Measurements from ENCODE around the gene RAB28. TPM values are rescaled to one million over a fixed set of nuclear protein-coding genes. Genes with fewer than 3 reads are reported as not detected.
A peak's percentile ranks its signal among the peaks of the same experiment; 100 is the strongest.

Gene RAB28
- total and polyA plus RNA-seq, 4 donors: 23.7 to 34.7 (median 33.0) TPM

DNA sequence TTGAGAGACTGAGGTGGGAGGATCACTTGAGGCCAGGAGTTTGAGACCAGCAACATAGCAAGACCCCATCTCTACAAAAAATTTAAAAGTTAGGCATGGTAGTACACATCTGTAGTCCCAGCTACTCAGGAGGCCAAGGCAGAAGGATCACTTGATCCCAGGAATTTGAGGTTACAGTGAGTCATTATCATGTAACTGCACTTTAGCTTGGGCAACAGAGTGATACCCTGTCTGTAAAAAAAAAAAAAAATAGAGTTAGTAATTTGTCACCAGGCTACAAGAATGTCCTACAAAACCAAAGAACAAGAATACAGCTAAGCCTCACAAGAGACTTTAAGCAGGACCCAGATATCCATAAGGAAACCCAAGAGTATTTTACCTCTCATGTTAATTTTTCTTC, 27.0 kb upstream of the RAB28 start:
- Histone ChIP-seq H3K4me3 (ENCODE audit: low read depth, low read length) (no peak overlapping the region), H3K36me3 (ENCODE audit: control insufficient read depth, insufficient read depth, low read length) (no peaks in the 10 kb centered on the region), H3K27ac (ENCODE audit: low read depth, low read length) (no peak overlapping the region), H3K27me3 (ENCODE audit: control insufficient read depth, insufficient read depth, low read length) (peaks cover 9% of the 10 kb centered on the region), H3K9me3 (ENCODE audit: control insufficient read depth, insufficient read depth, low read length) (no peaks in the 10 kb centered on the region), H3K4me1 (ENCODE audit: control insufficient read depth, insufficient read depth, low read length) (no peaks in the 10 kb centered on the region)
- DNase-seq (ENCODE audit: low read depth in 4 of 6, low spot score in 6 of 6): no peak

- H3K9me3 ChIP-seq (ENCODE audit: control insufficient read depth, insufficient read depth, low read length): no peaks in the 10 kb centered on the region
- no CpG with 5 or more reads among the region's 1 CpG for WGBS (ENCODE audit: insufficient coverage)
- DNase-seq (ENCODE audit: low read depth in 4 of 6, low spot score in 6 of 6): no peak
These were observed 25.3 kb upstream of the RAB28 start for GRCh38 chr4:13509442-13509841.

DNA sequence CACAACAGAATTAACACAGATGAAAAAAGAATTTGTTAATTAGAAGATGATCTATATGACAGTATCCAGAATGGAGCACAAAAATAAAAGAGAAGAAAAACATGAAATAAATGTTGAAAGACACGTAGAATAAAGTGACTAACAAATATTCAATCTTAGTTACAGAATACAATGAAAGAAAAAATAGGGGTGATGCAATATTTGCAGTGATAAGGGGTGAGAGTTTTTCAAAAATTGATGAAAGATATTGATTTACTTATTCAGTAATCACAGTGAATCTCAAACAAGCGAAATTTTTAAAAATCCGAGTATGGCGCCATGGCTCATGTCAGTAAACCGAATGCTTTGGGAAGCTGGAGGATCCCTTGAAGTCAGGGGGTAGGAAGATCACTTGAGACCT, 20.2 kb upstream of the RAB28 start:
- Histone ChIP-seq H3K9me3 (ENCODE audit: control insufficient read depth, insufficient read depth, low read length) (no peaks in the 10 kb centered on the region), H3K27ac (ENCODE audit: low read depth, low read length) (no peak overlapping the region), H3K4me3 (ENCODE audit: low read depth, low read length) (no peak overlapping the region), H3K27me3 (ENCODE audit: control insufficient read depth, insufficient read depth, low read length) (no peaks in the 10 kb centered on the region), H3K36me3 (ENCODE audit: control insufficient read depth, insufficient read depth, low read length) (no peaks in the 10 kb centered on the region), H3K4me1 (ENCODE audit: control insufficient read depth, insufficient read depth, low read length) (no peaks in the 10 kb centered on the region)
- no peak for DNase-seq (ENCODE audit: low read depth in 4 of 6, low spot score in 6 of 6)
- WGBS (ENCODE audit: insufficient coverage): no CpG with 5 or more reads among the region's 5 CpGs

More at GRCh38 chr4:13509442-13509841, 25.3 kb upstream of the RAB28 start:
- Histone ChIP-seq H3K4me1 (ENCODE audit: control insufficient read depth, insufficient read depth, low read length) (no peaks in the 10 kb centered on the region), H3K4me3 (ENCODE audit: low read depth, low read length) (no peak overlapping the region), H3K36me3 (ENCODE audit: control insufficient read depth, insufficient read depth, low read length) (no peaks in the 10 kb centered on the region), H3K27me3 (ENCODE audit: control insufficient read depth, insufficient read depth, low read length) (peaks cover 5% of the 10 kb centered on the region), H3K27ac (ENCODE audit: low read depth, low read length) (no peak overlapping the region)

- no CpG with 5 or more reads among the region's 1 CpG for WGBS (ENCODE audit: insufficient coverage)
- Histone ChIP-seq H3K4me1 (ENCODE audit: control insufficient read depth, insufficient read depth, low read length) (no peaks in the 10 kb centered on the region), H3K36me3 (ENCODE audit: control insufficient read depth, insufficient read depth, low read length) (no peaks in the 10 kb centered on the region), H3K27me3 (ENCODE audit: control insufficient read depth, insufficient read depth, low read length) (no peaks in the 10 kb centered on the region), H3K27ac (ENCODE audit: low read depth, low read length) (no peak overlapping the region), H3K4me3 (ENCODE audit: low read depth, low read length) (no peak overlapping the region), H3K9me3 (ENCODE audit: control insufficient read depth, insufficient read depth, low read length) (peaks cover 3% of the 10 kb centered on the region)
- DNase-seq (ENCODE audit: low read depth in 4 of 6, low spot score in 6 of 6): no peak
These were observed 14.3 kb upstream of the RAB28 start for GRCh38 chr4:13498469-13498868.

DNA sequence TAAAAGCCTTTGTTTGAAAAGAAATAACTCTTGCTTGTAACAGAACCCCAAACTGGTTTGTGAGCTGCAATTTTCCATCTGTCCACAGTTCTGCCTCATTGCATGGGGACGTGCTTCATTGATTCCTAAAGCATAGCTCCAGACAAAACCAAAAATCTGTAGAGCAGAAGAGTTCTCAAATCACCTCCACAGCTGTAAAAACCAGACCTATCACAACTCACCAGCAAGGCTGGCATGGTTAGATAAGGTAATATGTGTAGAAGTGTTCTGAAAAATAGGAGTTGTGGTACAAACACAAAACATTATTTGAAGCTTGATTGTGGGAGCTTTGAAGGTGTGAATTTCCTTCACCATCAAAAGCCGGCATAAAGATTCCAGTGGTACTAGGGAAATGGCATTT, 12.5 kb upstream of the RAB28 start:
- Histone ChIP-seq H3K9me3 (ENCODE audit: control insufficient read depth, insufficient read depth, low read length) (peaks cover 3% of the 10 kb centered on the region), H3K36me3 (ENCODE audit: control insufficient read depth, insufficient read depth, low read length) (no peaks in the 10 kb centered on the region), H3K27ac (ENCODE audit: low read depth, low read length) (no peak overlapping the region), H3K27me3 (ENCODE audit: control insufficient read depth, insufficient read depth, low read length) (no peaks in the 10 kb centered on the region), H3K4me3 (ENCODE audit: low read depth, low read length) (no peak overlapping the region), H3K4me1 (ENCODE audit: control insufficient read depth, insufficient read depth, low read length) (no peaks in the 10 kb centered on the region)
- WGBS (ENCODE audit: insufficient coverage): 40% methylated on average over 2 of the region's 2 CpGs
- DNase-seq (ENCODE audit: low read depth in 4 of 6, low spot score in 6 of 6): peak in 1 of 6 donors; percentile 63

DNA sequence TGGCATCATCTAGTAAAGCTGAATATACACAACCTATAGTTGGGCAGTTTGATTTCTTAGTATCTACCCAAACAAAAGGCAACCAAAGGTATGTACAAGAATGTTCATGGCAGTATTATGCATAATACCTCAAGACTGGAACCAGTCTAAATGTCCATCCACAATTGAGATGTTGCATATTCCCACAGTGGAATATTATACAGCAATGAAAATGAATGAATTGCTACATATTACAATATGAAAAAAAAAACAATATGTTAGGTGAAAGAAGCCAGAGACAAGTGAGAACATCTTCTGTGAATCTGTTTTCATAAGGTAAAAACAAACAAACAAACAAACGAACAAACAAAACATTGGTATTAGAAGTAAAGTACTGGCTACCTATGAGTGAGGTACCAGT, 11.6 kb upstream of the RAB28 start:
- no CpG with 5 or more reads among the region's 1 CpG for WGBS (ENCODE audit: insufficient coverage)
- H3K27ac ChIP-seq (ENCODE audit: low read depth, low read length): no peak overlapping the region
- no peaks in the 10 kb centered on the region for H3K27me3 ChIP-seq (ENCODE audit: control insufficient read depth, insufficient read depth, low read length)
- no peak overlapping the region for H3K4me3 ChIP-seq (ENCODE audit: low read depth, low read length)
- no peak for DNase-seq (ENCODE audit: low read depth in 4 of 6, low spot score in 6 of 6)
- no peaks in the 10 kb centered on the region for H3K4me1 ChIP-seq (ENCODE audit: control insufficient read depth, insufficient read depth, low read length)
- no peaks in the 10 kb centered on the region for H3K36me3 ChIP-seq (ENCODE audit: control insufficient read depth, insufficient read depth, low read length)
- peaks cover 3% of the 10 kb centered on the region for H3K9me3 ChIP-seq (ENCODE audit: control insufficient read depth, insufficient read depth, low read length)

- H3K4me1 ChIP-seq (ENCODE audit: control insufficient read depth, insufficient read depth, low read length): no peaks in the 10 kb centered on the region
- no peak for DNase-seq (ENCODE audit: low read depth in 4 of 6, low spot score in 6 of 6)
- H3K27ac ChIP-seq (ENCODE audit: low read depth, low read length): no peak overlapping the region
- H3K27me3 ChIP-seq (ENCODE audit: control insufficient read depth, insufficient read depth, low read length): no peaks in the 10 kb centered on the region
- peaks cover 3% of the 10 kb centered on the region for H3K9me3 ChIP-seq (ENCODE audit: control insufficient read depth, insufficient read depth, low read length)
- H3K4me3 ChIP-seq (ENCODE audit: low read depth, low read length): no peak overlapping the region
- no peaks in the 10 kb centered on the region for H3K36me3 ChIP-seq (ENCODE audit: control insufficient read depth, insufficient read depth, low read length)
These were observed 9.7 kb upstream of the RAB28 start for GRCh38 chr4:13493793-13494192.

- WGBS (ENCODE audit: insufficient coverage): no CpG with 5 or more reads among the region's 3 CpGs
- Histone ChIP-seq H3K4me3 (ENCODE audit: low read depth, low read length) (no peak overlapping the region), H3K9me3 (ENCODE audit: control insufficient read depth, insufficient read depth, low read length) (peaks cover 5% of the 10 kb centered on the region), H3K4me1 (ENCODE audit: control insufficient read depth, insufficient read depth, low read length) (no peaks in the 10 kb centered on the region), H3K27ac (ENCODE audit: low read depth, low read length) (no peak overlapping the region), H3K27me3 (ENCODE audit: control insufficient read depth, insufficient read depth, low read length) (no peaks in the 10 kb centered on the region), H3K36me3 (ENCODE audit: control insufficient read depth, insufficient read depth, low read length) (no peaks in the 10 kb centered on the region)
- no peak for DNase-seq (ENCODE audit: low read depth in 4 of 6, low spot score in 6 of 6)
These were observed 8.6 kb upstream of the RAB28 start for GRCh38 chr4:13492747-13493146.

- WGBS (ENCODE audit: insufficient coverage): under 1% methylated on average over 17 of the region's 23 CpGs
- Histone ChIP-seq H3K36me3 (ENCODE audit: control insufficient read depth, insufficient read depth, low read length) (no peaks in the 10 kb centered on the region), H3K27me3 (ENCODE audit: control insufficient read depth, insufficient read depth, low read length) (no peaks in the 10 kb centered on the region), H3K4me1 (ENCODE audit: control insufficient read depth, insufficient read depth, low read length) (peaks cover 3% of the 10 kb centered on the region), H3K27ac (ENCODE audit: low read depth, low read length) (peak overlapping the region; percentile 98), H3K4me3 (ENCODE audit: low read depth, low read length) (peak overlapping the region; percentile 84), H3K9me3 (ENCODE audit: control insufficient read depth, insufficient read depth, low read length) (peaks cover 4% of the 10 kb centered on the region)
- peak in 2 of 6 donors; percentile 24 to 67 for DNase-seq (ENCODE audit: low read depth in 4 of 6, low spot score in 6 of 6)
These were observed 645 bp upstream of the RAB28 start for GRCh38 chr4:13484749-13485221.

DNA sequence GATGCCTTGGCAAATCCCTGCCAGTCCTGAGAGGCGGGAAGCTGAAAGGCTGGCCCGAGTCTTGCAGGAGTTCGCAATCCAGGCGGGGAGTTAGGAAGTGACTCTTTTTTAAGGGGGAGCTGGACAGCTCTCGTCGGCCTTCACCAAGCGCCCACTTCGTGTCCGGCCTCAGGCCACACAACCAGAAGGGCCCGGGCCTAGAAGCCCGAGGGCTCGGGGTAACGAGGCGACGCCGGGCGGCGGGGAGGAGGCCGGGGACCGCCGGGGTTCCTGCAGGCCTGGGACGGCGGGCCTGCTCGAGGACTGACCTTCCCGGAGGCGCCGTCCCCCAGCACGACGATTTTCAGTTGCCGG, 395 bp downstream of the RAB28 start:
- peak in 5 of 6 donors; percentile 39 to 82 (median 57) for DNase-seq (ENCODE audit: low read depth in 4 of 6, low spot score in 6 of 6)
- H3K4me3 ChIP-seq (ENCODE audit: low read depth, low read length): peak overlapping the region; percentile 84
- H3K9me3 ChIP-seq (ENCODE audit: control insufficient read depth, insufficient read depth, low read length): peaks cover 4% of the 10 kb centered on the region
- peaks cover 3% of the 10 kb centered on the region for H3K4me1 ChIP-seq (ENCODE audit: control insufficient read depth, insufficient read depth, low read length)
- peak overlapping the region; percentile 98 for H3K27ac ChIP-seq (ENCODE audit: low read depth, low read length)
- H3K27me3 ChIP-seq (ENCODE audit: control insufficient read depth, insufficient read depth, low read length): no peaks in the 10 kb centered on the region
- under 1% methylated on average over 30 of the region's 30 CpGs for WGBS (ENCODE audit: insufficient coverage)
- H3K36me3 ChIP-seq (ENCODE audit: control insufficient read depth, insufficient read depth, low read length): no peaks in the 10 kb centered on the region
